Thyroid gland (tissue), 4 donors: ENCODE results near the gene NOS2. TPM values are rescaled to one million over a fixed set of nuclear protein-coding genes. Genes with fewer than 3 reads are reported as not detected.

Source experiments
- DNase-seq, 2 donors: peaks; one replicate each; pipeline ENCODE4 v3.0.0-alpha.2; 2019
- H3K27ac ChIP-seq, 3 donors: fragments of 200-600 bp; sonication (generic); 1 replicate in 2 of 3; 2 replicates in 1 of 3; pipeline ENCODE4 v1.5.1; 2016 to 2019; ENCODE audit warnings: mild to moderate bottlenecking in 1 of 3, moderate library complexity in 1 of 3
- H3K27me3 ChIP-seq: fragments of 200-600 bp; sonication (generic); one replicate; pipeline ENCODE4 v1.5.1; 2019
- H3K36me3 ChIP-seq, 2 donors: fragments of 200-600 bp; sonication (generic); one replicate each; pipeline ENCODE4 v1.5.1; 2016 to 2019
- H3K4me1 ChIP-seq, 2 donors: fragments of 200-600 bp; sonication (generic); one replicate each; pipeline ENCODE4 v1.5.1; 2017 to 2019
- H3K4me3 ChIP-seq, 3 donors: fragments of 200-600 bp; sonication (generic); replicated peaks in 1 of 3; 1 replicate in 2 of 3; 2 replicates in 1 of 3; pipeline ENCODE4 v1.5.1; 2016; ENCODE audit warnings: mild to moderate bottlenecking in 1 of 3
- H3K9me3 ChIP-seq: fragments of 200-600 bp; sonication (generic); one replicate; pipeline ENCODE4 v1.5.1; 2017
- CTCF ChIP-seq, 6 experiments: fragments of 200-600 bp in 3 of 6; fragments of 450-650 bp in 3 of 6; sonication (generic) in 3 of 6; IDR thresholded peaks; one replicate each; pipeline ENCODE4 v1.5.1; 2016 to 2019; ENCODE audit warnings: antibody characterized with exemption in 6 of 6, mild to moderate bottlenecking in 2 of 6, inconsistent platforms in 1 of 6, moderate library complexity in 1 of 6
- POLR2A ChIP-seq, 2 donors: fragments of 450-650 bp; IDR thresholded peaks; one replicate each; pipeline ENCODE4 v1.6.1; 2017; ENCODE audit warnings: antibody characterized with exemption in 2 of 2, mild to moderate bottlenecking in 2 of 2, moderate library complexity in 1 of 2
- WGBS, 2 donors: methylation state at CpG; one replicate each; pipeline ENCODE4 v1.1.5; 2017; 5-methylcytosine and 5-hydroxymethylcytosine counted together
- intact Hi-C: fragments of 100-400 bp; cut with DNase I; formaldehyde crosslinking; loops from one replicate; pipeline ENCODE4 v1.15.1; 2023
- total RNA-seq, 4 donors: library from RNA; depleted of rRNA; stranded (reverse); fragments of >200 nt; gene quantifications; one replicate each; pipeline ENCODE4 v1.2.3, GENCODE V29; 2016

Gene NOS2
- total RNA-seq, 4 donors from 2014 or later, result 0.22 to 1.1 TPM; not detected in 2

DNA sequence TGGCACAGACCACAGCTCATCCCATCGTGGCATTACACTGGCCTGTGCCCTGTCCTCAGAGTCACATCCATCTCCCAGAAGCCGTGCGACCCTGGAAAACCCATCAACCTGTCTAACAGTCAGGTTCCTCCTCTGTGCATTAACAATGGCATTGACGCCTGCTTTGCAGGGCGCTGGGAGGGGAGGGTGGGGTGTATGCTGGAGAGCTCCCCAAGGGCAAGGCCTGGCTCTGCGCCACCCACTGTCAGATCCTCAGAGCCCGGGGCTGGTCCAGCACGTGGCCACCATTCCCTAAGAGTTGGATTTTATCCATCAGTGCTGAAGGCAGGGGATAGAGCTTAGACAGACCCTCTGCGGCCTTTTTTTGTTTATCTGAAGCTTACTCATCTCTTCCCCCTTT lies 28.7 kb downstream of the NOS2 start:
- Histone ChIP-seq H3K27ac (no peak overlapping the region), H3K36me3 (no peaks in the 10 kb centered on the region), H3K27me3 (no peaks in the 10 kb centered on the region), H3K9me3 (no peaks in the 10 kb centered on the region), H3K4me1 (no peaks in the 10 kb centered on the region), H3K4me3 (no peak overlapping the region)
- TF ChIP-seq CTCF (IDR thresholded peaks at IDR 0.05) (no peak), POLR2A (IDR thresholded peaks at IDR 0.05) (no peak)
- intact Hi-C loops, result no loop called here
- no peak for DNase-seq
- WGBS, 2 donors, result 80 to 87% methylated on average over 8 to 9 of the region's 9 CpGs

DNA sequence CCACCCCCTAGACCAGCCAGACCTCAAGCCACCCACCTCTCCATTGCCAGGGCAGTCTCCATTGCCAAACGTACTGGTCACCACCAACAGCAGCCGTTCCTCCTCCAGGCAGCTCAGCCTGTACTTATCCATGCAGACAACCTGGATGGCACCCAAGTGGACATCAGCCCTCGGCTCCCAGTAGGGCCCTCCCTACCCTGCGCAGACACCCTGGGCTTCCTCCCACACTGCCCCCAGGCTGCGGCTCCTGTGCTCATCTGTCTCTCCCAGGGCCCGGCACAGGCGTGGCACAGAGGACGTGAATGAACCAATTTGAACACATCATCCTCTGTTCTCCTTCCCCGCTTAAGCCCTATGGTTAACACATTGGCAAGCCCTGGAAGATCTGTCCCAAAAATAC lies 29.5 kb downstream of the NOS2 start:
- Histone ChIP-seq H3K9me3 (no peaks in the 10 kb centered on the region), H3K27ac (no peak overlapping the region), H3K36me3 (no peaks in the 10 kb centered on the region), H3K27me3 (no peaks in the 10 kb centered on the region), H3K4me1 (no peaks in the 10 kb centered on the region), H3K4me3 (no peak overlapping the region)
- TF ChIP-seq CTCF (IDR thresholded peaks at IDR 0.05) (no peak), POLR2A (IDR thresholded peaks at IDR 0.05) (no peak)
- intact Hi-C loops, result no loop called here
- no peak for DNase-seq
- 90 to 94% methylated on average over 9 of the region's 9 CpGs for WGBS, 2 donors

DNA sequence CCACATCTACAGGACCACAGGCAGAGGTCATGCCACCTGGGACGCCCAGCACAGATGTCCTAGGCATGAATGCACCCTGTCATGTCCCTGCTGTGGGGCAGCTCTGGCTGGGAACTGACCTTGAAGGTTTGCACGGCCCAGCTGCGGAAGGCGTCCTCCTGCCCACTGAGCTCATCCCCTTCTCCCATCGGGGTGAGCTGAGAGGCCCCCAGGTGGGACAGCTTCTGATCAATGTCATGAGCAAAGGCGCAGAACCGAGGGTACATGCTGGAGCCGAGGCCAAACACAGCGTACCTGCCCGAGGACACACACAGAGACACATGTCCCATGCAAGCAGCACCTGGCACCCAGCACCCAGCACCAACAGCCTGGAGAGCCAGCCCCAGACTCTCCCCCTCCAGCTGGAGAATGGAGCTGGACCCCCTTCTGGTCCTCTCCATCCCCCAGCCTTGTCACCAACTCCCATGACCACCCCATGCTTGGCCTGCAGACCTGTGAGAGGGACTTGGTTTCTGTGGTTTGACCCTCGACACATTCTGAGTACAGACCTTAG lies 31.4 kb downstream of the NOS2 start:
- no peaks in the 10 kb centered on the region for H3K27me3 ChIP-seq
- no peak for DNase-seq
- intact Hi-C loops, result no loop called here
- H3K4me1 ChIP-seq, result no peaks in the 10 kb centered on the region
- 85 to 96% methylated on average over 7 to 11 of the region's 11 CpGs for WGBS, 2 donors
- no peaks in the 10 kb centered on the region for H3K36me3 ChIP-seq
- no peak overlapping the region for H3K27ac ChIP-seq
- no peak for TF ChIP-seq POLR2A (IDR thresholded peaks at IDR 0.05)
- no peak for TF ChIP-seq CTCF (IDR thresholded peaks at IDR 0.05)
- H3K4me3 ChIP-seq, result no peak overlapping the region
- H3K9me3 ChIP-seq, result no peaks in the 10 kb centered on the region

- no peak for DNase-seq
- Histone ChIP-seq H3K4me3 (no peak overlapping the region), H3K36me3 (no peaks in the 10 kb centered on the region), H3K4me1 (no peaks in the 10 kb centered on the region), H3K27ac (no peak overlapping the region), H3K27me3 (no peaks in the 10 kb centered on the region), H3K9me3 (no peaks in the 10 kb centered on the region)
- intact Hi-C loops, result no loop called here
- TF ChIP-seq CTCF (IDR thresholded peaks at IDR 0.05) (no peak), POLR2A (IDR thresholded peaks at IDR 0.05) (no peak)
- WGBS, 2 donors, result 87 to 89% methylated on average over 12 of the region's 12 CpGs
These were observed 33.9 kb downstream of the NOS2 start for GRCh38 chr17:27766438-27766837.

GRCh38 chr17:27765353-27765752 lies 35.0 kb downstream of the NOS2 start:
- Histone ChIP-seq H3K36me3 (no peaks in the 10 kb centered on the region), H3K27ac (no peak overlapping the region), H3K9me3 (no peaks in the 10 kb centered on the region), H3K27me3 (no peaks in the 10 kb centered on the region), H3K4me1 (no peaks in the 10 kb centered on the region), H3K4me3 (no peak overlapping the region)
- no peak for DNase-seq
- TF ChIP-seq CTCF (IDR thresholded peaks at IDR 0.05), result no peak
- TF ChIP-seq POLR2A (IDR thresholded peaks at IDR 0.05), result no peak
- intact Hi-C loops, result no loop called here
- WGBS, 2 donors, result 60 to 92% methylated on average over 1 to 2 of the region's 9 CpGs
